Effector CD8-positive, alpha-beta T cell (primary cell): ENCODE measurements around the gene RPS2.

Source experiments
- DNase-seq: peaks from one replicate; lab custom pipeline; 2025; lab: John Stamatoyannopoulos, UW

RPS2 gene

DNA sequence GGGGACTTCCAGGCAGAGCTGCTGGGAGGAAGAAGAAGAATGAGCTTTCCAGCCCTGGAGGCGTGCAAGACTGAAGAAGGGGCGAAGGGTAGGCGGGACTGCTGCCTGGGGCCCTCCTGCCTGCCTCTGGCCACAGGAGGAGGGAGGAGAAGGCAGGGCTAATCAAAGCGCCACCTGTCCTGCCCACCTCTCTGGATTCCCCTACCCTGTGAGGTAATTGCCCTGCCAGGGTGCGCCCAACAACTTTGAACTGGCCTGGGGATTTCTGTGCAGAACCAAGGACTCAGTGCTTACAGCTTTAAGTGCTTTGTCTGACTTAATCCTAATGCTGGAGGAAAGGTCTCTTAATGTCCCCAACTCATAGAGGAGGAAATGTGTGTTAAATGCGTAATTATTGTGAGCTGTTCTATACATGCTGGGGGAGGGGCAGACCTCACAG lies 16.8 kb upstream of the RPS2 start, which contains the start of gene NOXO1:
NOXO1 (minus strand) TSS at position 72 of the 439 bp plus-strand sequence. CDS start 290 bp downstream, outside the sequence.
- no peak for DNase-seq

DNA sequence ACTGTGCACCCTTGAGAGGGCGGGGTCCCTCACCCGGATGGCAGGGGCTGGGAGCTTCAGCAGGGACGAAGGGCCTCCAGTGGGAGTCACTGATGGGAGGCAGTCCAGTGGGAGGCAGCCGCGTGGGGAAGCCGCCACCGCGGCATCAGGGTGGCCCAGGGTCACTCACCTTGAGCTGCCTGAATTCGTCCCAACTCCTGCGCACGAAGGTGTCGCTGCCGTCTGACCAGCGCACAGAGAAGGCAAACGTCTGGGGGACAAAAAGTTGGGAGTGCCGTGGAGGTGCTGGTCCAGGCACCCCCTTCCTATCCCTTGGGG lies 16.1 kb upstream of the RPS2 start:
- no peak for DNase-seq

DNA sequence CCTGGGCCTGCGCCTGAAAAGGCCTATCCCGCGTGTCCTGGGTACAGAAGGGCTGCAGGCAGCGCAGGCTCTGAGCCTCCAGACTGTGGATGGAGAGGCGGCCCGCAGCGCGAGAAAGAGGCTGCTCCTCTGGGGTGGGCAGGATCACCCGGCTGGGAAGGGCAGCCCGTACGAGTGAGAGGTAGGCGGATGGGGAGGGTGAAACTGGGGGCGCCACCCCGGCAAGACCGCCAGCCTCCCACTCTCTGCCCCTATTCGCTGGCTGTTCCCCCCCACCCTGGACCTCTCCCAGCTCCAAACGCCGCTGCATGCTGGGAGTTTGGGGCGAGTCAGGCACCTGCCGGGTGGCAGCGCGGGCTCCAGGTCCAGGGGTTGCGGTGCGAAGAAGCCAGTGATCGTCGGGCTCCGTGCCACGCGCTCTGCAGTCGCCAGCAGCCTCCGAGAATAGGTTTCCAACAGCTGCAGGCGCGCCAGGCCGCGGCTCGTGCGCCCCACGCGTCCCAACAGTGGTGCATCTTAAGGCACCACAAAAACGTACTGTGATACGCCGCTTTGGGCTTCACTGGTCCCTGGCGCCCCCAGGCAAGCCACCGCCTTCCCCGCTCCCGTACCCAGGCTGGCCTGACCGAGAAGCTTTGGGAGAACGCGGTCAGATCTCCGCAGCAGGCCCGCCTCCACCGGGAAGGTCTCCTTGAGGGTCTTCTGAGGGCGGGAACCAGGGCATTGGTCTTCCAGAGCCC lies 15.6 kb upstream of the RPS2 start:
- no peak for DNase-seq

DNA sequence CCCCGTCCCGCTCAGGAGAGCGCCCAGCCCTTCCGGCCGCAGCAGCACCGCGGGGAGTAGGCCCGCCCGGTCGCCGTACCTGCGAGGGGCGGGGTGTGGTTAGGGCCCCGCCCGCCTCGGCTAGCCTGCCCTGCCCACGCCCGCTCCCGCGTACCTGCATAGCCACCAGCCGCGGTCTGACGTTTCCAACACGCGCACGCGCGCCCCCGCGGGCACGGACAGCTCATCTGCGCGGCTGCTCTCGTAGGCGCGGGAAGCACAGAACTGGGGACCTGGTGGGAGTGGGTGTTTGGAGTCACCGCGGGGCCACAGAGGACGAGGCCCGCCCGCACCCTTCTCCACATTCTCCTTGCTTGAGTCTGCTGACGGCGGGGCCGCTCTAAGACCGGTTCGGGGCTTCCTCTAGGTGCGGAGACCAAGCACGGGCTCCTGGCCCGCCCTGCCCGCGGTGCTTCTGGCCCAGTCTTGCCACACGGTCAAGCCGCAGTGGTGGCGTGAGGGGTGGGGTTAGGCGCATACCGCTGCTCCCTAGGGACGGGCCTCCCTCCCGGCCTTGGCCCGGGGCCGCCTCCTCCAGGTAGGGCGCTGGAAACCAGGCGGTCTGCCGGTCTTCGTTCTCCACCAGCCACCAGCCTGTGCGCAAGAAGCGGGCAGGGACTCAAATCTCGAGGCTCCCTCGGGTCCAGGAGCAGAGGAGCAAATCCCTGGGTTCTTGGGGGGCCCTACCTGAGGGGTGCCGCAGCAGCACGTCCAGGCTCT lies 14.8 kb upstream of the RPS2 start:
- no peak for DNase-seq

DNA sequence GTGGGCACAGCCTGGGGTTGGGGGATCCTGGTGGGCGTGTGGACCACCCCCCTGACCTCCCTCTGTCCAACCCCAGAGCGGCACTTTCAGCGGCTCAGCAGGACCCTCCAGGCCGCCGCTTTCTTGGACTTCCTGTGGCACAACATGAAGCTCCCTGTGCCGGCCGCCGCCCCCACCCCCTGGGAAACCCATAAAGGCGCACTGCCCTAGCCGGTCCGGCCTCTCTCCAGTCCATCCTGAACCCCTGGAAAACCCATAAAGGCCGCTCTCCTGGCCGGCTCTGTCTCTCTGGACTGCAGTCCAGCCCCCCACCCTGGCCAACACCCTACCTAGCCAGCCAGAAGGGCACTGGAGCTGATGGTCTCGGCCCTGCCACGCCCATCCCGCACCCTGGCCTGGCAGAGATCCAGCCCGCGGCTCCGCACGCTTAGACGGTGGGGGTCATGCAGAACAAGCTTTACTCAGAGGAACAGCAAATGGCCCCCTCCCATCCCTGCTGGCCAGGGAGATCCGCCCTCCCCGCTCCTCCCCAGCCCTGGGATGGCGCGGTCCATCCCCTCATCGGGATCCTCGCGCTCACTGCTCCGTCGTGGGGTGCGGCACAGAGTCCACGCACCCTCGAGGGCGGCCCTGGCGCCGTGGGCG lies 14.0 kb upstream of the RPS2 start:
- DNase-seq: no peak

DNA sequence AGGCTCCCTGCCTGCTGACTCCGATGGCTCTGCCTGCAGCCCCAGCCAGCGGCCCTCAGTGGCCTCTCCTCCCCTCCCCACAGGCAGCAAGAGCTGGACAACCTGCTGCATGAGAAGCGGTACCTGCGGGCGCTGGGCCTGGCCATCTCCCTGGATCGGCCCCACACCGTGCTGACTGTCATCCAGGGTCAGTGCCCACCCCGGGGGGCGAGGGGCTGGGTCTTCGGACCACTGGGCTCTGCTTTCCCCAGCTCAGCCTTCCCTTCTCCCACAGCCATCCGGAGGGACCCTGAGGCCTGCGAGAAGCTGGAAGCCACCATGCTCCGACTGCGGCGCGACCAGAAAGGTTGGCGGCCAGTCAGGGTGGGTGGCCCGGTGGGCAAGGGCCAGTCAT lies 13.2 kb upstream of the RPS2 start:
- DNase-seq: no peak

DNA sequence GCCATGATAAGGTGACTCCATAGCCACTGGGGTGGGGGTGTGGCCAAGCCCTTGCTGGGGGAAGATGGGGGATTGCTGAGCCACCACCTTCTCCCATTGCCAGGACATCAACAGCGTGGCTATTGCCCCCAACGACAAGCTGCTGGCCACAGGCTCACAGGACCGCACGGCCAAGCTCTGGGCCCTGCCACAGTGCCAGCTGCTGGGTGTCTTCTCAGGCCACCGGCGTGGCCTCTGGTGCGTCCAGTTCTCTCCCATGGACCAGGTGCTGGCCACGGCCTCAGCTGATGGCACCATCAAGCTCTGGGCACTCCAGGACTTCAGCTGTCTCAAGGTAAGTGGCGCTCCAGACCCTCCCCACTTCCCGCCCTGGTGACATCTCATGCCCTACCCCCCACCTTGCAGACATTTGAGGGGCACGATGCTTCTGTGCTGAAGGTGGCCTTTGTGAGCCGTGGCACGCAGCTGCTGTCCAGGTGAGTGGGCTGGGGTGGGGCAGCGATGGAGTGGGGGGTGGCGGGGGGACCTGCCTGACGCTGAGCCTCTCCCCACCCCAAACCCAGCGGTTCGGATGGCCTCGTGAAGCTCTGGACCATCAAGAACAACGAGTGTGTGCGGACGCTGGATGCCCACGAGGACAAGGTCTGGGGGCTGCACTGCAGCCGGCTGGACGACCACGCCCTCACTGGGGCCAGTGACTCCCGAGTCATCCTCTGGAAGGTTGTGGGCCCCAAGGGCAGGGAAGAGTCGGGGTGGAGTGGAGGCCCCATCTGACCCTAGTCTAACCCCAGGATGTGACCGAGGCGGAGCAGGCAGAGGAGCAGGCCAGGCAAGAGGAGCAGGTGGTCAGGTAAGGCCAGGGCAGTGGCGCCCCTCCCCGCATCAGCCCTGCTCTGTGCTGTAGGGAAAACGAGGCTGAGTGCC lies 12.6 kb upstream of the RPS2 start:
- DNase-seq: no peak

DNA sequence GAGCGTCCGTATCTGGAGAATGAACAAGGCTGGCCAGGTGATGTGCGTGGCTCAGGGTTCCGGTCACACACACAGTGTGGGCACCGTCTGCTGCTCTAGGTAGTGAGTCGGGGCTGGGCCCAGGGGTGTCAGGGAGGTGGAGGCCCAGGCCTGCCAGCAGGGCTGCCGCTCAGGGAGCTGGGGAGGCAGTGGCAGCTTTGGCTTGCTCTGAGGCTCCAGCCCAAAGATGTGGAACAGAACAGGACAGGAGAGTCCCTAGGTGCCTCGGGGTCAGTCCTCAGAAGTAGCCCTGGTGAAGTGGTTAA lies 11.5 kb upstream of the RPS2 start:
- DNase-seq: no peak

DNA sequence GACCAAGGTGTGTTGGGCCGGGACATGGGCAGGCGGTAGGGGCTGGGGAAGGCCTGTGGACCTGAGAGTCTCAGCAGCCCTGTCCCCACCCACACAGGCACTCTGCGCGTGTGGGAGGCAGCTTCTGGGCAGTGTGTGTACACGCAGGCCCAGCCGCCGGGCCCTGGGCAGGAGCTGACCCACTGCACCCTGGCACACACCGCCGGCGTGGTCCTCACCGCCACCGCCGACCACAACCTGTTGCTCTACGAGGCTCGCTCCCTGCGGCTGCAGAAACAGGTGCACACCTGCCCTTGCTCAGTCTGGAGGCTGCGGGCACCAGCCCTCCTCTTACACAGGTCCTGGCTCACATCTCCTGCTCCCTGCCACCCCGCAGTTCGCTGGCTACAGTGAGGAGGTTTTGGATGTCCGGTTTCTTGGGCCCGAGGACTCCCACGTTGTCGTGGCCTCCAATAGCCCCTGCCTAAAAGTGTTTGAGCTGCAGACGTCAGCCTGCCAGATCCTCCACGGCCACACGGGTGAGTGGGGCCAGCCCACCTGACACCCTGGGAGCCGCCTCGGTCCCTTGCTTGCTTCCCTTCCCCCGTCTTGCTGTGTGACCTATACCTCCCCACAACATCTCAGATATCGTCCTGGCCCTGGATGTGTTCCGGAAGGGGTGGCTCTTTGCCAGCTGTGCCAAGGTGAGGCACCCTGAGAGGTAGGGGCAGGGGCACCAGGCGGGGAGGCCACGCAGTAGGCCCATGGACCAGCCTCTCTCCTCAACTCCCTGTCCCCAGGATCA lies 11.0 kb upstream of the RPS2 start:
- DNase-seq: no peak

DNA sequence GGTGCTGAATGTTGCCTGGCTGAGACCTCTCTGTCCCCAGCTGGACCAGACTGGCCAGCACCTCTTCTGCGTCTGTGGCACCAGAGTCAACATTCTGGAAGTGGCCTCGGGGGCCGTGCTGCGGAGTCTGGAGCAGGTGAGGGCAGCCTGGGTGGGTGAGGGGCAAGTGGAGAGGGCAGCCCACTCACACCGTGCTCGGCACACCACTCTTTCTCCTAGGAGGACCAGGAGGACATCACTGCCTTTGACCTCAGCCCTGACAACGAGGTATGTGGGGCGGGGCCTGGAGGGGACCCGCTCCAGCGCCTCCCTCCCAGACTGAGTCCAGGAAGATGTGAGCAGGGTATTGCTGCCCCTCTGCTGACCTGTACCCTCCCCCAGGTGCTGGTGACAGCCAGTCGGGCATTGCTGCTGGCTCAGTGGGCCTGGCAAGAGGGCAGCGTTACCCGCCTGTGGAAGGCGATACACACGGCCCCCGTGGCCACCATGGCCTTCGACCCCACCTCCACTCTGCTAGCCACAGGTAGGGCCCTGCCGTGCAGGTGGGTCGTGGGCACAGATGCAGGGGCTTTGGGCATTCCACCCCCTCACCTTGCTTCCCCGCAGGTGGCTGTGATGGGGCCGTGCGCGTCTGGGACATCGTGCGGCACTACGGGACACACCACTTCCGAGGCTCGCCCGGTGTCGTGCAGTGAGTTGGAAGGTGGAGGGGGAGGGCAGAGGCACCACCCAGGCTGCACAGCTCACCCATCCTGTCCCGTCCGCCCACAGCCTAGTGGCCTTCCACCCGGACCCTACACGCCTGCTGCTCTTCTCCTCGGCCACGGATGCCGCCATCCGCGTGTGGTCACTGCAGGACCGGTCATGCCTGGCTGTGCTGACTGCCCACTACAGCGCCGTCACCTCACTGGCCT lies 9.8 kb upstream of the RPS2 start:
- DNase-seq: no peak

DNA sequence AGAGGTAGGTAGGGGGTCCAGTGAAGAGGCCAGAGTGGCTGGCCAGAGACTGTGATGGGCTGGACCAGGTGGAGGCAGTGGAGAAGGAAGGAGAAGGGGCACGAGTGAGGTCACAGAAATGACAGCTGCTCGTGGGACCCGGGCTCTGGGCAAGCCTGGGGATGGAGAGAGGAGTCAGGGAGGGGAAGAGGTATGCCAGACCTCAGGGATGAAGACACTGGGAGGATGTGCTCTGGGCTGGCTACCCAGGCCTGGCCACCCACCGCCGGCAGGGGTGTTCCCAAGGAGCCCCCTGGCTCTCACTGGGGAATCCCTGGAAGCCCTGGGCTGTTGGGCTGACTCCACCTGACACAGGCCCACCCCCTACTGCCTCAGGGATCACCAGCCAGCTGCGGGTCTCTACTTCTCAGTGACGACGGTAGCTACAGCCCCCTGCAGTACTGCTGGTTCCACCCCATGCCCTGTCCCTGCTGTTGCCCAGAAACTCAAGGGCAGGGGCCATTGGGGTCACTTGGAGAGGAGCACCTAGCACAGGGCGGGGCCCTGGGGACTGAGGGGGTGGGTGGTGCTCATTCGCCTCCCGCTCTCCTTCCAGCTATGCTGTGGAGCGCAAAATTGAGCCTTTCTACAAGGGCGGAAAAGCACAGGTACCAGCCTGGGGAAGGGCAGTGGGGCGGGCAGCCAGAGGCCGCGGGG lies 9.0 kb upstream of the RPS2 start:
- no peak for DNase-seq

DNA sequence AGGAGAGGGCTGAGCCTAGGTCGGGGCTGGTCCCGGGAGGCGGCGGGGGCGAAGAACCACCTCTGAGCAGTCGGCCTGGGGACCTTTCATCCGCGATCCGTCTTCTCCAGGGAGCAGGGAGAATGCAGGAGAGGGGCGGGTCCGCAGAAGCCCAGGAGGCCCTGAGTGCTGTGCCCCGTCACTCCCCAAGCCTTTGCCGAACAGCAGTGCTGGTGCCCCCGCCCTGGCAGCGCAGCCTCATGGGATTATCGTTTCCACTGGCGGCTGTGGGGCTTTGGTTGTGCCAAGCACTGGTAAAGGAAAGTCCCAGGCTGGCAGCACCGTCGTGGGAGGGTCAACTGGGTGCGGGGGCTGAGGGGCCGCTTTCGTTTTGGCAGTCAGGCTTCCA lies 7.9 kb upstream of the RPS2 start:
- no peak for DNase-seq

DNA sequence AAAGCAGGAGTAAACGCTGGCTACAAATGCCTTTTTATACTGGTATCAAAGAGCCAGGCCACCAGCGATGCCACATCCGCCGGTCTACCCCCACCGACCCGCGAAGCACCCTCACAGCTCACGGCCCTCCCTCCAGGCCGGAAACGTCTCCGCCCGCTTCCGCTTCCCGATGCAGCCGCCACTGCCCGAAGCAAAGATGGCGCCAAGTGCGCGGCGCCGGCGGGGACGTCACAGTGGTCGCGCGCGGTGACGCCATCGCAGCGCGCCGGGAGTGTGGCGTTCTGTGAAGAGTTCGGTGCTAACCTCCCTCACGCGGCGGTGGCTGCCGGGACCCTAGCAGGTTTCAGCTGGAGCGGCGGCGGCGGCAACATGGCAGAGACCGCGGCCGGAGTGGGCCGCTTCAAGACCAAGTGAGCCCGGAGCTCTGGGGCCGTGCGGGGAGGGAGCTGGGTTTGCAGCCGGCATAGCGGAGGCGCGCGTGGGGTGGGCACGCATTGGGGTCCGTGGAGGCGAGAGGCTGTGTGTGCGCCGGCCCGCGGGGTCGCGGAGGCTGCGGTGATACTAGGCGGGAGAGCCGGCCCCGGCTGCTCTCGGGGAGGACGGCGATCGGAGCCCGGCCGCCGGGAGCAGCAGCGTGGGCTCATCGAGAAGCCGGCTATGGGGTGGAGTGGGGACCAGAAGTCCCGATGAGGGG lies 7.3 kb upstream of the RPS2 start, which contains the start of gene TBL3:
TBL3 (plus strand) TSS at position 258 of the 694 bp plus-strand sequence; CDS start at position 370, 112 bp downstream.
- peak; percentile 92 for DNase-seq

DNA sequence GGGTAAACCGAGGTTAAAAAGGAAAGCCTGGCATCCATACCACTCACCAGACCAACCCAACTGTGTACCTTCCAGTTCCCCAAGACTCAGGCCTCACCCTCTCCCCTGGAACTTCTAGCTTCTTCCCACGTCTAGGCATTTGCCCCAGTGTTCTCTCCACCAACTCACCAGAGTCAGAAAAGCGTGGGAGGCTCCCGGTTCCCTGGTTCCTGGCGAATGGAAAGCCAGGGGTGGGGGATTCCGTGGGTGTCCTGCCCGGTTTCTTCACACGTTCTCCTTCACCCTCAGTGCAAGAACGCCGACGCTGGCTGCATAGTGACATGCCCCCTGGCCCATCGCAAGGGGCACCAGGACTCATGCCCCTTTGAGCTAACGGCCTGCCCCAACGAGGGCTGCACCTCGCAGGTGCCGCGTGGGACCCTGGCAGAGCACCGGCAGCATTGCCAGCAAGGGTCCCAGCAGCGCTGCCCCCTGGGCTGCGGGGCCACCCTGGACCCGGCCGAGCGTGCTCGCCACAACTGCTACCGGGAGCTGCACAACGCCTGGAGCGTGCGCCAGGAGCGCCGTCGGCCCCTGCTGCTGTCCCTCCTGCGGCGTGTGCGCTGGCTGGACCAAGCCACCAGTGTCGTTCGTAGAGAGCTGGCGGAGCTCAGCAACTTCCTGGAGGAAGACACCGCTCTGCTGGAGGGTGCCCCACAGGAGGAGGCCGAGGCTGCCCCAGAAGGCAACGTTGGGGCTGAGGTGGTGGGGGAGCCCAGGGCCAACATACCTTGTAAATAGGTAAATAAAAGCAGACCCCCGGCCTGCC lies 3.7 kb upstream of the RPS2 start:
- DNase-seq: no peak

DNA sequence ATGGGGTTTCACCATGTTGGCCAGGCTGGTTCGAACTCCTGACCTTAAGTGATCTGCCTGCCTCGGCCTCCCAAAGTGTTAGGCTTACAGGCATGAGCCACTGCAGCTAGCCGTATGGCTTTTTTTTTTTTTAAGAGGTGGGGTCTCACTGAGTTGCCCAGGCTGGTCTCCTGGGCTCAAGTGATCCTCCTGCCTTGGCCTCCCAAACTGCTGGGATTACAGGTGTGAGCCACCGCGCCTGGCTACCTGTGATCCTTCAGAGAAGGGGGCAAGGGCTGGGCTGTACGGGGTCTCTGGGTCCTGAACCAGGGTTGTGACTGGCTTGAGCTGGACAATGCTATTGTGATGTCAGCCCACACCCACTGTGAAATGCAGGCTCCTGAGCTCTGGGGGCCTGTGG lies 1.8 kb upstream of the RPS2 start, which contains the start of gene RNF151:
RNF151 (plus strand) TSS at position 397 of the 400 bp plus-strand sequence. CDS start 26 bp downstream, outside the sequence.
- no peak for DNase-seq

DNA sequence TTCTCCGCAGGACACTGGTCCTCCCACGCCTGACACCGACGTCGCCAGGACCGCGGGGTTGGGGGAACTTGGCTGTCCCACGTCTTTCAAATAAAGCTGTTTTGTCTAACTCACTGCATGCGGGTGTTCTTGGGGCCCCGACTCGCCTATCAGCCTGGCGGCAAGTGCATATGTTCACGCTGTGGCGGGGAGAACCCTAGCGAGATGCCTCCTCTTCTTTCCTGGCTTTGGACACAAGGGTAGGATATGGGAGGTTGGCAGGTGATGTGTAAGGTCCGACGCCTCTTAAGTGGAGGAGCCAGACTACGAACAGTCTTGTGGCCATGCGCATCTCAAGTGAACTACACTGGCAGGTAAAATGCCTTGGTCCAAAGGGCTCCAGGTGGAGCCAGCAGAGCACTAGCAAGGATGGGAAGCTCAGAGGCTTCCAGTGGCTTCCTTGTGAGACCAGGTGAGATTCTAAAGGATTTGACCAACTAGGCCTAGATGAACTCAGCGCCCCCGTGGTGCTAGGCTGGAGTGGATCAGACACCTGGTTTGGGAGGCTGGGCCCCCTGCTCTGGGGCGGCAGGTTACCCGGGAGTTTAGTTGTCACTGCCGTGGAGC lies 873 bp upstream of the RPS2 start:
- no peak for DNase-seq

DNA sequence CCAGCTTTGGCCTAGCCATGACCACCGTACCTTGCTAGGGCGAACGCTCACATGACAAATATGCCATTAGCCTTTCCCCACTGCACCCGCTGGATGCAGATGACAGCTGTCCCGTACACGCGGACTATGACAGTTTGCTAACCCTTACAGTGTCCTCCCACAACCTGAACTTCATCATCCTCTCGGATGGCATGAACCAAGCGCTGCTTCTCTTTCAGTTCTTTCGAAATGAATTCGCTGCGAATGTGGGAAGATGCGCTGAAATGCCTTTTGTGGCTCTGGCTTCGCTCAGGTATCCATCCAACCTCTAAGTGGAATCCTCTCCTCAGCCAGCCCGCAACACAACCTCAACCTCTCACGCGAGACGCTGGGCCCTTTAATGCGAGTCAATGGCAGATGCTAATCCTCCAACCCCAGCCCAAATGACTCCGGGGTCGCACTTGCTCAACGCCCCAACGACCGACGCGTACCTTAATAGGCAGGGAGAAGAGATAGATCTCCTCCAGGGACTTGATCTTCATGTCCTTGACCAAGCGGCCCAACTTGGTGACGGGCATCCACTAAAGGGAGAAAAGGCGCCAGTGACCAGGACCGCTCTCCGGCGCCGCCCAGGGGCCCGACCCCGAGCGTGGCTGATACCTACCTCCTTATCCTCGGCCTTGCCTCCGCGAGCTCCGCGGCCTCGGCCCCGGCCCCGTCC lies 670 bp downstream of the RPS2 start:
- DNase-seq: no peak
